ENCODE results near the gene SECISBP2. TPM values are rescaled to one million over a fixed set of nuclear protein-coding genes. Genes with fewer than 3 reads are reported as not detected.

SECISBP2 gene
- total RNA-seq, 2 donors from 2014 or later, result 43.1 to 63.6 TPM

Other genes with a start within 250 kb of the SECISBP2 start
- not detected for gene SHC3, start 139.7 kb upstream of the SECISBP2 start, total RNA-seq
- 100 to 1,000 TPM in 1 of 2 donors, 10 to 100 TPM in 1; 90.2 to 165 TPM for gene CKS2, start 7.3 kb upstream of the SECISBP2 start, total RNA-seq
- gene SEMA4D, start 179.6 kb downstream of the SECISBP2 start, total RNA-seq, result 100 to 1,000 TPM; 169 to 237 TPM